Neural progenitor cell (in vitro differentiated cells): ENCODE data around the gene PRXL2A.

Experiments
- CTCF ChIP-seq: fragments of 200-600 bp; sonication (generic); IDR thresholded peaks from 2 replicates; pipeline ENCODE4 v1.5.1; 2017; ENCODE audit warnings: antibody characterized with exemption, mild to moderate bottlenecking
- EZH2 ChIP-seq: fragments of 200-600 bp; sonication (generic); IDR thresholded peaks from 2 replicates; pipeline ENCODE4 v1.6.1; 2017; ENCODE audit warnings: antibody characterized with exemption, mild to moderate bottlenecking, moderate library complexity

DNA sequence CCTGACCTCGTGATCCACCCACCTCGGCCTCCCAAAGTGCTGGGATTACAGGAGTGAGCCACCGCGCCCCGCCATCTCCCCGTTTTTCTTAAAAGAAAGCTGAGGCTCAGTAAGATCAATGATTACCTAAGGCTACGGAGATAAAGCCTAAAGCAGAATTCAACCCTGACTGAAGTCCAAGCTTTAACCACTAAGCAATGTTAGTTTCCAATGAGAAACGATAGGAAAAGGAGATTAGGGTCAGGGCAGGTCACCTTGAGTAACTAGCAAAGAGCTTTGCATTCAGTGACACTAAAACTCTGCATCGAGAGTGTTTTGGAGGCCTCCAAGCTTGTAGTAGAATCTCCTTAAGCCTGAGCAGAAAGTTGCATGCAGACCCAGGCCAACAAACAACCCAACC lies 17.6 kb upstream of the PRXL2A start:
- TF ChIP-seq CTCF (no peak), EZH2 (no peak)
